K562 (cell line): Measurements from ENCODE around the gene TRIM10.

Experiments
- ADNP ChIP-seq: fragments of 200-800 bp; sonication (Bioruptor generic); IDR thresholded peaks from 2 replicates; pipeline ENCODE4 v1.6.1; 2016; ENCODE audit warnings: missing genetic modification characterization, missing compliant biosample characterization
- KLF10 ChIP-seq: fragments of 250-450 bp; sonication (Bioruptor Pico); IDR thresholded peaks from 2 replicates; pipeline ENCODE4 v1.6.1; 2021; ENCODE audit warnings: matching md5 sums
- RBM34 ChIP-seq: fragments of 200-400 bp; formaldehyde crosslinking; IDR thresholded peaks from 2 replicates; pipeline ENCODE4 v1.6.1; 2018; ENCODE audit warnings: low read length, borderline replicate concordance; ENCODE audit not compliant: insufficient read depth
- SP1 ChIP-seq: sonication (generic); formaldehyde crosslinking; IDR thresholded peaks from 2 replicates; pipeline ENCODE4 v1.8.1; 2022; ENCODE audit warnings: mild to moderate bottlenecking, missing genetic modification reagents
- TOE1 ChIP-seq, 2 experiments: fragments of 450-650 bp in 1 of 2; sonication (generic) in 1 of 2; formaldehyde crosslinking in 1 of 2; IDR thresholded peaks; 2 replicates each; pipeline versions ENCODE4 v1.7.1 to v1.8.0; 2016 to 2022; ENCODE audit warnings: borderline replicate concordance in 2 of 2, mild to moderate bottlenecking in 2 of 2, antibody characterized with exemption in 1 of 2, inconsistent platforms in 1 of 2, low read depth in 1 of 2, missing genetic modification reagents in 1 of 2, moderate library complexity in 1 of 2
- UBTF ChIP-seq, 2 experiments: IDR thresholded peaks; 2 replicates each; pipeline ENCODE4 v1.6.1; 2012; ENCODE audit warnings: improper control_type of control experiment in 2 of 2, low read depth in 2 of 2, low read length in 2 of 2, borderline replicate concordance in 1 of 2

GRCh38 chr6:30202366-30202765, 41.4 kb upstream of the TRIM10 start:
- TF ChIP-seq SP1 (CRISPR knock-in tag) = no peak
- TF ChIP-seq KLF10 (CRISPR knock-in tag) = no peak
- no peak for TF ChIP-seq ADNP (tag)
- no peak for TF ChIP-seq TOE1 (IDR thresholded peaks at IDR 0.05; ENCODE audit: borderline replicate concordance)
- TF ChIP-seq TOE1 (CRISPR knock-in tag; IDR thresholded peaks at IDR 0.05; ENCODE audit: borderline replicate concordance, low read depth) = no peak
- TF ChIP-seq UBTF (IDR thresholded peaks at IDR 0.05; ENCODE audit: borderline replicate concordance in 1 of 2, low read depth in 2 of 2, low read length in 2 of 2) = no peak
- no peak for TF ChIP-seq RBM34
